A549 (cell line): ENCODE results near the gene CENPF. TPM values are rescaled to one million over a fixed set of nuclear protein-coding genes. Genes with fewer than 3 reads are reported as not detected.

Experiments used
- ATAC-seq, 2 experiments: fragments of 200-7000 bp in 1 of 2; fragments of >200 bp in 1 of 2; cut with Nextera tagmentation in 1 of 2; cut with Tn5 transposase in 1 of 2; 3 replicates each; pipeline versions ENCODE4 v1.8.0 to v1.9.1; 2018 to 2020; ENCODE audit warnings: mild to moderate bottlenecking in 1 of 2, moderate library complexity in 1 of 2
- CTCF ChIA-PET: fragments of 300-600 bp; sonication (Branson Sonifier 250); formaldehyde crosslinking; extraction: SDS; loops from one replicate; lab custom pipeline; 2021; ENCODE audit warnings: antibody characterized with exemption, inconsistent platforms; lab: Yijun Ruan, JAX
- POLR2A ChIA-PET: fragments of 350-600 bp; formaldehyde crosslinking; extraction: SDS; loops from one replicate; lab custom pipeline; 2021; ENCODE audit warnings: antibody characterized with exemption, inconsistent platforms; lab: Yijun Ruan, JAX
- DNase-seq, 2 experiments: peaks; one replicate each; pipeline versions ENCODE4 v3.0.0 to v3.0.0-alpha.2; 2011 to 2016; ENCODE audit warnings: low read depth in 1 of 2, low spot score in 1 of 2
- FAIRE-seq: peaks from 2 replicates; lab custom pipeline; 2011; peaks lifted over from hg19 to GRCh38; lab: Jason Lieb, UNC
- H3K27ac ChIP-seq, 2 experiments: fragments of >200 bp; sonication (Bioruptor Twin); formaldehyde crosslinking; 3 replicates each; pipeline ENCODE4 v1.5.1; 2016 to 2017
- H3K4me1 ChIP-seq: fragments of >200 bp; sonication (Bioruptor Twin); formaldehyde crosslinking; 3 replicates; pipeline ENCODE4 v1.6.1; 2016
- H3K4me2 ChIP-seq: fragments of >200 bp; sonication (Bioruptor Twin); formaldehyde crosslinking; 3 replicates; pipeline ENCODE4 v1.6.1; 2016
- H3K4me3 ChIP-seq: fragments of >200 bp; sonication (Bioruptor Twin); formaldehyde crosslinking; 3 replicates; pipeline ENCODE4 v1.5.1; 2016
- H3K9me3 ChIP-seq: fragments of >200 bp; sonication (Bioruptor Twin); formaldehyde crosslinking; 3 replicates; pipeline ENCODE4 v1.6.1; 2016
- CHD2 ChIP-seq: fragments of 150-350 bp; IDR thresholded peaks from 2 replicates; pipeline ENCODE4 v1.6.1; 2014; ENCODE audit warnings: low read length; ENCODE audit not compliant: partially characterized antibody
- CHD4 ChIP-seq: fragments of 200-600 bp; sonication (generic); IDR thresholded peaks from 2 replicates; pipeline ENCODE4 v1.6.1; 2016; ENCODE audit warnings: antibody characterized with exemption, mild to moderate bottlenecking, borderline replicate concordance
- EHF ChIP-seq: fragments of 250-450 bp; sonication (Bioruptor Pico); IDR thresholded peaks from 2 replicates; pipeline ENCODE4 v1.5.0; 2020; ENCODE audit warnings: mild to moderate bottlenecking
- EHMT2 ChIP-seq: fragments of 200-600 bp; sonication (generic); IDR thresholded peaks from 2 replicates; pipeline ENCODE4 v1.6.1; 2016; ENCODE audit warnings: antibody characterized with exemption, low read depth, mild to moderate bottlenecking, moderate library complexity
- EP300 ChIP-seq, 2 experiments: fragments of >200 bp; sonication (Bioruptor Twin); formaldehyde crosslinking; IDR thresholded peaks; 2 replicates in 1 of 2; 3 replicates in 1 of 2; pipeline ENCODE4 v1.6.1; 2016 to 2017
- ESRRA ChIP-seq: fragments of 150-350 bp; IDR thresholded peaks from 2 replicates; pipeline ENCODE4 v1.6.1; 2014; ENCODE audit warnings: mild to moderate bottlenecking, low read length, borderline replicate concordance
- FOSB ChIP-seq: fragments of 250-450 bp; sonication (Bioruptor Pico); IDR thresholded peaks from 2 replicates; pipeline ENCODE4 v1.5.0; 2020; ENCODE audit warnings: mild to moderate bottlenecking, moderate library complexity
- GATA3 ChIP-seq: IDR thresholded peaks from 2 replicates; pipeline ENCODE4 v1.6.1; 2012; ENCODE audit warnings: borderline replicate concordance
- HDAC2 ChIP-seq: fragments of 200-600 bp; sonication (generic); IDR thresholded peaks from 2 replicates; pipeline ENCODE4 v1.6.1; 2016
- HOXA7 ChIP-seq: fragments of 250-450 bp; sonication (Bioruptor Pico); IDR thresholded peaks from 2 replicates; pipeline ENCODE4 v1.5.0; 2020; ENCODE audit warnings: mild to moderate bottlenecking, moderate library complexity
- HOXB13 ChIP-seq: fragments of 250-450 bp; sonication (Bioruptor Pico); IDR thresholded peaks from 2 replicates; pipeline ENCODE4 v1.5.0; 2020; ENCODE audit warnings: low read depth, mild to moderate bottlenecking, moderate library complexity
- HOXB5 ChIP-seq: fragments of 250-450 bp; sonication (Bioruptor Pico); IDR thresholded peaks from 2 replicates; pipeline ENCODE4 v1.5.0; 2020; ENCODE audit warnings: mild to moderate bottlenecking, moderate library complexity
- JUNB ChIP-seq: fragments of >200 bp; sonication (Bioruptor Twin); formaldehyde crosslinking; IDR thresholded peaks from 2 replicates; pipeline ENCODE4 v1.6.1; 2016
- NFE2L2 ChIP-seq: fragments of 150-350 bp; conservative IDR thresholded peaks from 2 replicates; pipeline ENCODE4 v1.6.1; 2014; ENCODE audit warnings: low read length
- NPAS2 ChIP-seq: fragments of 250-450 bp; sonication (Bioruptor Pico); IDR thresholded peaks from 2 replicates; pipeline ENCODE4 v1.8.0; 2022; ENCODE audit warnings: mild to moderate bottlenecking, moderate library complexity, borderline replicate concordance
- NR3C1 ChIP-seq: fragments of >200 bp; sonication (Bioruptor Twin); formaldehyde crosslinking; IDR thresholded peaks from 3 replicates; pipeline ENCODE4 v1.6.1; 2017
- PHF8 ChIP-seq: fragments of 200-600 bp; sonication (generic); IDR thresholded peaks from 2 replicates; pipeline ENCODE4 v1.6.1; 2016; ENCODE audit warnings: low read depth, mild to moderate bottlenecking, antibody characterized with exemption, moderate library complexity, borderline replicate concordance
- RCOR1 ChIP-seq: fragments of 150-350 bp; IDR thresholded peaks from 2 replicates; pipeline ENCODE4 v1.6.1; 2014; ENCODE audit warnings: antibody characterized with exemption, low read length, low read depth
- RFX5 ChIP-seq: fragments of 450-650 bp; IDR thresholded peaks from 2 replicates; pipeline ENCODE4 v1.7.1; 2014; ENCODE audit warnings: antibody characterized with exemption, mild to moderate bottlenecking, moderate library complexity
- RNF2 ChIP-seq: fragments of 200-600 bp; sonication (generic); IDR thresholded peaks from 2 replicates; pipeline ENCODE4 v1.6.1; 2016; ENCODE audit warnings: low read depth, mild to moderate bottlenecking, antibody characterized with exemption, moderate library complexity, borderline replicate concordance
- SMC3 ChIP-seq: fragments of >200 bp; sonication (Bioruptor Twin); formaldehyde crosslinking; IDR thresholded peaks from 3 replicates; pipeline ENCODE4 v1.6.1; 2018; ENCODE audit warnings: inconsistent platforms
- ZNF302 ChIP-seq: fragments of 250-450 bp; sonication (Bioruptor Pico); IDR thresholded peaks from 2 replicates; pipeline ENCODE4 v1.9.0; 2021; ENCODE audit warnings: inconsistent platforms, mild to moderate bottlenecking, moderate library complexity
- ZSCAN20 ChIP-seq: fragments of 250-450 bp; sonication (Bioruptor Pico); IDR thresholded peaks from 2 replicates; pipeline ENCODE4 v1.8.0; 2022; ENCODE audit warnings: mild to moderate bottlenecking, moderate library complexity
- WGBS: methylation state at CpG from one replicate; pipeline ENCODE4 v1.1.6; 2017; ENCODE audit errors: missing lambda C conversion rate; 5-methylcytosine and 5-hydroxymethylcytosine counted together
- polyA plus RNA-seq, 4 experiments: library from polyadenylated mRNA; depleted of rRNA in 3 of 4; stranded (reverse); fragments of >200 nt; fragmentation: RNase III in 1 of 4; extraction: RNeasy Plus Mini Kit Qiagen cat#74134 plus additional on column Dnase treatment in 1 of 4; gene quantifications; 2 replicates in 3 of 4; 3 replicates in 1 of 4; pipeline ENCODE4 v1.2.3, GENCODE V29; 2011 to 2017
- TF ChIP-seq, protein P1 (sequence below): fragments of 250-450 bp; sonication (Bioruptor Pico); IDR thresholded peaks from 2 replicates; pipeline ENCODE4 v1.5.0; 2021; ENCODE audit warnings: mild to moderate bottlenecking, moderate library complexity, borderline replicate concordance
- TF ChIP-seq, protein P2 (sequence below): fragments of 450-650 bp; IDR thresholded peaks from 2 replicates; pipeline ENCODE4 v1.6.1; 2014; ENCODE audit warnings: antibody characterized with exemption
- TF ChIP-seq, protein P3 (sequence below): IDR thresholded peaks from 2 replicates; pipeline ENCODE4 v1.6.1; 2012; ENCODE audit warnings: low read depth, borderline replicate concordance

CENPF gene
- polyA plus RNA-seq, 2 of the 4 experiments (the other 2 are of a cell fraction): 53.0 to 70.6 TPM

GRCh38 chr1:214707306-214708087 is 104.5 kb downstream of the CENPF start:
- no peak overlapping the region for H3K27ac ChIP-seq
- 24% methylated on average over 11 of the region's 11 CpGs for WGBS
- TF ChIP-seq EHF (CRISPR knock-in tag): no peak
- no peak for TF ChIP-seq NPAS2 (CRISPR knock-in tag)
- no peak for TF ChIP-seq HDAC2
- no peak for TF ChIP-seq SMC3
- TF ChIP-seq HOXB13 (CRISPR knock-in tag): no peak
- TF ChIP-seq NFE2L2: no peak
- TF ChIP-seq JUNB: no peak
- TF ChIP-seq GATA3: no peak
- no peak for TF ChIP-seq RCOR1
- FAIRE-seq (no peak), DNase-seq (no peak), ATAC-seq (no peak)
- no peaks in the 10 kb centered on the region for H3K4me1 ChIP-seq
- POLR2A ChIA-PET: no interaction called here
- no peak overlapping the region for H3K4me2 ChIP-seq
- CTCF ChIA-PET: no interaction called here
- no peak overlapping the region for H3K4me3 ChIP-seq
- H3K9me3 ChIP-seq: no peaks in the 10 kb centered on the region

DNA sequence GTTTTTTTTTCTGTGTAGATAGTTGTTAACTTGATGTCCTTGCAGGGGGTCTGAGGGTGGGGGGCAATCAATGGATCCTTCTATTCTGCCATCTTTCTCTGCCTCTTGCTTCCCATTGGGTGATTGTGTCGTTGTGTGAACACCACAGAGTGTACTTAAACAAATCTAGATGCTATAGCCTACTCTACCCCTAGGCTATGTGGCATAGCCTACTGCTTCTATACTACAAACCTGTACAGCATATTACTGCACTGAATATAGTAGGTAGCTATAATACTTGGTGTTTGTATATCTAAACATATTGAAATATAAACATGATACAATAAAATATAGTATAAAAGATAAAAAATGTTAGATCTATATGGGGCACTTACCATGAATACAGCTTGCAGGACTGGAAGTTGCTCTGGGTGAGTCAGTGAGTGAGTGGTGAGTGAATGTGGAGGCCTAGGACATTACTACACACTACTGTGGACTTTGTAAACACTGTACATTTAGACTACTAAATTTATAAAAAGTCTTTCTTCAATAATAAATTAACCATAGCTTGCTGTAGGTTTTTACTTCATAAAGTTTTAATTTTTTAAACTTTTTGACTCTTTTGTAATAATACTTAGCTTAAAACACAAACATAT is 105.4 kb downstream of the CENPF start:
- no peaks in the 10 kb centered on the region for H3K4me1 ChIP-seq
- no peaks in the 10 kb centered on the region for H3K9me3 ChIP-seq
- TF ChIP-seq, protein P1, sequence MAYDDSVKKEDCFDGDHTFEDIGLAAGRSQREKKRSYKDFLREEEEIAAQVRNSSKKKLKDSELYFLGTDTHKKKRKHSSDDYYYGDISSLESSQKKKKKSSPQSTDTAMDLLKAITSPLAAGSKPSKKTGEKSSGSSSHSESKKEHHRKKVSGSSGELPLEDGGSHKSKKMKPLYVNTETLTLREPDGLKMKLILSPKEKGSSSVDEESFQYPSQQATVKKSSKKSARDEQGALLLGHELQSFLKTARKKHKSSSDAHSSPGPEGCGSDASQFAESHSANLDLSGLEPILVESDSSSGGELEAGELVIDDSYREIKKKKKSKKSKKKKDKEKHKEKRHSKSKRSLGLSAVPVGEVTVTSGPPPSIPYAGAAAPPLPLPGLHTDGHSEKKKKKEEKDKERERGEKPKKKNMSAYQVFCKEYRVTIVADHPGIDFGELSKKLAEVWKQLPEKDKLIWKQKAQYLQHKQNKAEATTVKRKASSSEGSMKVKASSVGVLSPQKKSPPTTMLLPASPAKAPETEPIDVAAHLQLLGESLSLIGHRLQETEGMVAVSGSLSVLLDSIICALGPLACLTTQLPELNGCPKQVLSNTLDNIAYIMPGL (CRISPR knock-in tag): no peak
- TF ChIP-seq ZSCAN20 (CRISPR knock-in tag): no peak
- no peak for TF ChIP-seq RFX5
- TF ChIP-seq, protein P2, sequence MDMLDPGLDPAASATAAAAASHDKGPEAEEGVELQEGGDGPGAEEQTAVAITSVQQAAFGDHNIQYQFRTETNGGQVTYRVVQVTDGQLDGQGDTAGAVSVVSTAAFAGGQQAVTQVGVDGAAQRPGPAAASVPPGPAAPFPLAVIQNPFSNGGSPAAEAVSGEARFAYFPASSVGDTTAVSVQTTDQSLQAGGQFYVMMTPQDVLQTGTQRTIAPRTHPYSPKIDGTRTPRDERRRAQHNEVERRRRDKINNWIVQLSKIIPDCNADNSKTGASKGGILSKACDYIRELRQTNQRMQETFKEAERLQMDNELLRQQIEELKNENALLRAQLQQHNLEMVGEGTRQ: no peak
- TF ChIP-seq, protein P3, sequence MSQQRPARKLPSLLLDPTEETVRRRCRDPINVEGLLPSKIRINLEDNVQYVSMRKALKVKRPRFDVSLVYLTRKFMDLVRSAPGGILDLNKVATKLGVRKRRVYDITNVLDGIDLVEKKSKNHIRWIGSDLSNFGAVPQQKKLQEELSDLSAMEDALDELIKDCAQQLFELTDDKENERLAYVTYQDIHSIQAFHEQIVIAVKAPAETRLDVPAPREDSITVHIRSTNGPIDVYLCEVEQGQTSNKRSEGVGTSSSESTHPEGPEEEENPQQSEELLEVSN: no peak
- no peak for TF ChIP-seq HOXA7 (CRISPR knock-in tag)
- no peak for TF ChIP-seq HOXB5 (CRISPR knock-in tag)
- TF ChIP-seq CHD4: no peak
- no peak for TF ChIP-seq ESRRA
- TF ChIP-seq GATA3: no peak
- TF ChIP-seq ZNF302: no peak
- no peak for TF ChIP-seq PHF8
- POLR2A ChIA-PET: no interaction called here
- FAIRE-seq: no peak
- H3K27ac ChIP-seq: no peak overlapping the region
- CTCF ChIA-PET: no interaction called here
- no peak for DNase-seq
- WGBS: 0% methylated on average over 1 of the region's 1 CpG
- no peak for ATAC-seq
- H3K4me2 ChIP-seq: no peak overlapping the region
- no peak overlapping the region for H3K4me3 ChIP-seq

GRCh38 chr1:214709241-214709640 is 106.2 kb downstream of the CENPF start:
- no peaks in the 10 kb centered on the region for H3K9me3 ChIP-seq
- FAIRE-seq (no peak), DNase-seq (no peak), ATAC-seq (no peak)
- no peak overlapping the region for H3K27ac ChIP-seq
- H3K4me1 ChIP-seq: no peaks in the 10 kb centered on the region
- POLR2A ChIA-PET: no interaction called here
- CTCF ChIA-PET: no interaction called here
- H3K4me3 ChIP-seq: no peak overlapping the region
- WGBS: 52% methylated on average over 5 of the region's 5 CpGs
- TF ChIP-seq RNF2 (no peak), RCOR1 (no peak), CHD2 (no peak), NR3C1 (no peak), EP300 (IDR thresholded peaks at IDR 0.05) (no peak), FOSB (CRISPR knock-in tag) (no peak), EHMT2 (no peak), NPAS2 (CRISPR knock-in tag) (no peak)
- no peak overlapping the region for H3K4me2 ChIP-seq
